NCI-H1105 (cell line): Measurements from ENCODE around the gene PBX3.
A peak's percentile ranks its signal among the peaks of the same experiment; 100 is the strongest.

Experiments used
- DNase-seq: peaks from one replicate; lab custom pipeline; 2025; lab: John Stamatoyannopoulos, UW

The PBX3 gene

DNA sequence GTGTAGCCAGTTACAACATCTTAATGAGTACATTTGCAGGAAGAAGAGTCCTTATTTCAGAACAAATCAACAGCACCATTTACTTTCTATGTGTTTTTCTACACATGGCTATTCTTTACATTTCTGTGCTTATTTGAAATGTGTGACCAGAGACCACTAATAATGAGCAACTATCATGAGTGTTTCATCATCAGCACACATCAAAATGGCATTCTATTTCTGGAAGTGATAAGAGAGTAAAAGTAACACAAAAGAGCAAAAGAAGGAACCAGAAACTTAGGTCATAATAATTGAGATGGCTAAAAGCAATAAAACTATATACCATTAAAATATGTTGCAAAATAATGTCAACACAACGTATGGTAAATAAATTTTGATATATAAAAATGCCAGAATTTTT, 159.7 kb downstream of the PBX3 start:
- no peak for DNase-seq

DNA sequence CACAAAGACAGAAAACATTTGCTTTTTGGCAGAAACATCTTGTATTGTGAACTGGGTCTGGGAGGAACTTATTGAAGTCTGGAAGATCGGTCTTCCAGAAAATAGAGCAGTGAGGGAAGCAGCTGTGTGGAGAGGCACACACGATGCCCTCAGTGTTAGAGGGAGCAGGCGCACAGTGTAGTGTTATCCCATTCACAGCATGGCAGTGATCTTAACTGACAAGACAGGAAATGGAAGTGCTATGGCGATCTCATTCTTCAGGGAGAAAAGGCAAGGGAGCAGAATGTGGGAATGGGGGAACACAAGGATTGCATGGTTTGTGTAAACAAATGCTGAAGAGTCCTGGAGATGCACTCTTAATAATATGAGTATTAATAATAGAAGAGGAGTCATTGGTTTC, 161.0 kb downstream of the PBX3 start:
- DNase-seq: no peak

DNA sequence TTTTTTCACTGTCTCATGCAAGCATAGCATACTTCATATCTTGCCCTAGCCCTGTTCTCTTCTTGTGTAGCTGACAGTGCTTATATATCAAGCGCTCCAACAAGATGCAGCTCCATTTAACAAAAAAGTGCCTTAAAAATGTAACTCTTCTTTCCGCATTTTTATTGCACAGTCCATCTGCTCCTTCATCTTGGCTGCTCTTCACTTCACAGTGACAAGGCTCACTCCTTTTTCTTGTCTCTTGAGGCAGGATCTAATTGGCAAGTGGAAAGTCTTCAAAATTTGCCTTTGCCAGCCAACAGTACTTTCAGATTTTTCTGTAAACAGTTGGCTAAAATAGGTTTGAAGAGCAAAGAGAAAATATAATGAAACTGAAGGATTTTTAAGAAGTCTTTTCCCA, 161.8 kb downstream of the PBX3 start:
- no peak for DNase-seq

DNA sequence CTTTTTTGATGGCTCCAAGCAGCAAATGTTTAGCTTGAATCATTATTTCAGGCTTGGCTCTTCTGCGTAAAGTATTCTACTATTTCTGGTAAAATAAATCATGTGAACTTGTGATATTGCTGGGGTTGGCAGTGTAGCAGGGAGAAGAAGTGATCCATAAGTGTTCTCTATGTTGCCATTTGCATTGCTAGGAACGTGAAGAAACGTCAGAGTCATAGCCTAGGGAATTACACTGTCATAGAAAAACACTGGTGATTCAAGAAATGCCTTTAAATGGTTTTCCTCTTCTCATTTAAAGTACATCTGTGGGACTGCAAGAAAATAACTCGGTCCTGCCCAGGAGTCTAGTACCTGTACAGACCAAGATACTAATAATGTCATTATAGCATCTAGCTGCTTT, 162.3 kb downstream of the PBX3 start:
- DNase-seq: no peak

DNA sequence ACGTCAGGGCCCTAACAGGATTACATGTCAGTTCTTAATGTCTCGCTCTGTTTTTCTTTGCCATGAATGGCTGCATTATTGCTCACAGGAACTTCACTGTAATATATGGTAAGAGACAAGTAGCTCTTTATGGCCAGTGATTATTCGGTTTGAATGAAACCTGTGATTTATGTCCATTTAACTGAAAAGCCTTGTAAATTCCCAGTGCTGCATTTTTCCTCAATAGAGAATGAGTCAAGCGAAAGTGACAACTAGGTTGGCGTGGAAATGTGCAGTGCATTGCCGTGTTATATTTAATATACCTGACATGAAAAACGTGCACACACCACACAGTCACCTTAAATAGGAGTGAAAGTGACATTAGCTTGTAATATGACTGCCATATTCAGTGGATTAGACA, 163.1 kb downstream of the PBX3 start:
- DNase-seq: no peak

DNA sequence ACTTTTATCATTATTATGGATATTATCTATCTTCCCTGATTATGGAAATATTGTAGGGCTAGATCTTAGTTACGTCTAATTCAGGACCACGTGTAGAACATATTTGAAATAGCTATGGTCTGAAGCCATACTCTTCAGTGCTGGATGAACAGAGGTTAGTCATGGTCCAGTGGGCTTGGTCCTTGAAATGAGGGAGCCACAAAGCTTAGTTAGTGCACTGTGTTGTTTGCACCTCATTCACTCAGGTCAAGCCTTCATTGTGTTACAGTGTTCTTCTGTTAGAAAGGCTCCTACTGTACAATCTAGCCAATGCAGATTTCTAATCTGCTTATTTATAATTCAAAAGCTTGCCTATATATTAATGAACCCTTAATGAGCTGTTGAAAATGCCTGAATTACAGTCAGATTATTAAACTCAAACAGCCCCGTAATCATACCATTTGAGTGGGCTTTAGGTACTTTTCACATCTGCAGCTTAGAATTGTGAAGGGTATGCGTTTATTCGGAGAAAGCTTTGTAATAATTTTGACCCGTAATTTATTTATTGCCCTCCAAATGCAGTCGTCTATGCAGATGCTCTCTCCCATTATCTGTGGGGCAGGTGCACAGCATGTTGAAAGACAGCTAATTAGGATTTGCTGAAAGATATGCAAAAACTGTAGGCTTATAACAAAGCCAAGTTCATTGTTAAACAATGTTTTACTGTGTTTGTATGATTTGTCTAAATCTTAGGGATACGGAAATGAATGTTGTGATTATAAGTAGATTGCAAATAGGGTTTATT, 164.9 kb downstream of the PBX3 start:
- peak; percentile 61 for DNase-seq

DNA sequence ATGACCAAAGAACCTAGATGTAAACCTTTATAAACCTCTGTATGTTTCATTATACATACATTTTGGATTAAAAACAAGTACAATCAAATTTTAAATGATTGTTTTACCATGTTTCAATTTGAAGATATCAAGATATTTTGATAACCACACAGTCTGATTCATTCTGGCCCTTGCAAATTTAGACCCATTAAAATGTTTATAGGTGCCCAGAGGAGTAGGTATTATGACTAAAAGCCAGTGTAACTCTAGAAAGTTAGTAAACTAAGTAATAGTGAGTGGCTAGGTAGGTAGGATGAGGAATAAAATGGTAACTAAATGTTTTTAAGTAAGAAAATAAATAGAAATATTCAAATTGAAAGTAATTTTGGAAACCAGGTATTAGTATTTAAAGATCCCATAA, 165.5 kb downstream of the PBX3 start:
- no peak for DNase-seq

DNA sequence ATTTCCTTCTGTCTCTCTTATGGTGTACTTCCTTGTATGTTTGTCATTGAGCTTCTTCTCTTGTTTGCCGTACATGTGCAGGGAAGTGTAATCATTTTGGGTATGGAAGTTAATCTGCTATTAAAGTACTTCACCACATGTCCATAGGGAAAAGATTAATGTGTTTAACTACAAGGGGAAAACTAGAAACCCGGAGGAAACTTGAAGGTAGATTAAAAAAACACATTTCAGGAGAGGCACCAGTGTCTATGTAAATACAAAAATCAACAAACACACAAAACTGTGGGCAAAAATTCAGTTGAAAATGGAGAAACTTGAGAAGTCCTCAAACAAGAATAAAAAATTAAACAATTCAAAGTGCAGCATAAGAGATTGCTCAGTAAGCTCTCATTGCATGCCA, 166.4 kb downstream of the PBX3 start:
- no peak for DNase-seq

DNA sequence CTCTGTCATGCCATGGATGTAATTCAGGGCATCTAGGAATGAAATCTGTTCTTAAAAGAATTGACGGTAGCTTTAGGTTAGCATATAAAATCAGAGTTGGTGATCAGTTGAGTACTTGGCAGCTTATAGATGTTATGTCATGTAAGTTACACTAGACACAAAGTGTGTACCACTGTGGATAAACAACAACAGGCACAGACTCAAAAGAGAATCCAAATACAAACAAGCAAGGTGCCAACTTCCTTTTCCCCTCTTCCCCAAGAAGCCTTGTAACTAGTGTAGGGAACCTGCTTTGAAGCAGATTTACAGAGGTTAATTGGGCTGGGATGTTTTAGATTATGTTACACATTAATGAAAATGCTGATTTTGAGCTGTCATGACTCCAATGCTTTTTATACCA, 167.2 kb downstream of the PBX3 start:
- DNase-seq: no peak

DNA sequence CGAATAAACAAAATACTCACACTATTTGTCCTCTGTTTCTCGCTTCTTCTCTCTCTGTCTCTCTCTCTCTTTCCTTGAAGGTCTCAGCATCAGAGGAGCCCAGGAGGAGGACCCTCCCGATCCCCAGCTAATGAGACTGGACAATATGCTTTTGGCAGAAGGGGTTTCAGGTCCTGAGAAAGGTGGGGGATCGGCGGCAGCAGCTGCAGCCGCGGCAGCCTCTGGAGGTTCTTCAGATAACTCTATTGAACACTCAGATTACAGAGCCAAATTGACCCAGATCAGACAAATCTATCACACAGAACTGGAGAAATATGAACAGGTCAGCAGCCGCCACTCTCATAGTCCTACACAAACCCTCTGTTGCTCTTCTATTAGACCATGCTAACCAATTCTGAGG, 168.4 kb downstream of the PBX3 start:
- DNase-seq: no peak

DNA sequence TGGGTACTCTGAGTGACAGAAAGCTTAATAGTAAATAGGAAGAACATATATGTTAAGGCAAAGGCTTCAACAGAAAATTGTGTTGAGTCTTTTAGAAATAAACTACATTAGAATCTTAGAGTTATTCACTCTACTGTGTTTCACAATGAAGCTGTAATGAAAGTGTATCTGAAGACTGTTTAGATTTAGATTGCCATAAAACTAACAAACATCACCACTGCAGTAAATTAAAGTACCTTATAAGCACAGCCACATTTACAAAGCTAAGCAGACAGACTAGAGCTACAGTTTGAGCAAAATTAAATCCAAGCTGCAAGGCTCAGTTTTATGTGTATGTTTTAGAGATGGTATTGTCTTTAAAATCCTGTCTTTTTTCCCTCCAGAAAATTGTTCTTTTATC, 172.4 kb downstream of the PBX3 start:
- DNase-seq: no peak

DNA sequence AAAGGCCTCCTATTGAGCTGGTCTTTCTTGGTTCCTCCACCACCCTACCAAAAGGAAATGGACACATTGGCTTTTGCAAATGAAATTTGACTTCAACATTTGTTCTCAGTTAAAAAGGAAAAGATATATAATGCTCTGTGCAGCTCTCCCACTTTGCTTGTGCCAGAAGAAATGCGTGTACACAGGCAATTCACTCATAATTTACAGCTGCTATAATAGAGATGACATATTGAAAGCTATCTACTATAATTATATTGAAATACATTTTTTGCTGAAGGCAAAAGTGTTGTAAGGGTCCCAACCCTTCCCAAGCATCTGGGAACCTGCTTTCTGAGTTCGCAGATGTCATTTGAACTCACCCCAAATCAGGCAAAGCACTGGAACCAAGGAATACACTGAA, 173.2 kb downstream of the PBX3 start:
- DNase-seq: no peak

DNA sequence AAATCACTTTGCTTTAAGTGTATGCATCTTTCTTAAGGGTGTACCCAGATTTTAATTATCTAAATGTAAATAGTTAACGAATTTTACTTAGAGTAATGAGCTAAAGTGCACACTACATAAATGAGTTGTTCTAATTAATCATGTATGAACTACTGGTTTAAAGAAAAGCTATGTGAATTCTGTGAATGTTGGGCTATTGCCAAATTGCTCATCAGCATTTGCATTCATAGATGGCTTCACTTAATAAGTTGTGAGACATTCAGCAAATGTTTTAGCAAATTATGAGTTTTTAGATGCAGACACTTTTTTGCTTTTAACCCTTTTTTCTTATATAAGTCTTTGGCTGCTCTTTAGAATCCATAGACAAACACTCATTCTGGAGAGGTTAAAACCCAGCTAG, 175.7 kb downstream of the PBX3 start:
- no peak for DNase-seq

DNA sequence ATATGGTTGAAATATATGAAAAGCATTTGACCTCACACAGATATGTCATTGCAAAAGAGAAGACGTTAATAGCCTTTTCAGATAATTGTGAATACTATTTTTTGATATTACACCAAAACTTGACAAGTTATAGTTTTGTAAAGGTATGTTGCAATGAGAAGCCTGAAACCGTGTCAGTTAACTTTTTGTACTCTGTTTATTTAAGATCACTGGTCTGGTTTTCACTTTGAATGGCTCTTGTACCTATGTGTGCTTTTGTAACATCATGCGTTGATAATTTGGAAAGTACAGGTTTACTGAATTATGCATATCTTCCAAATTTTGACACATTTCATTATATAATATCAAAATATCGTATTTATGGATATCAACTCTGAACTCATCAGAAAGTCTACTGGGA, 177.2 kb downstream of the PBX3 start:
- no peak for DNase-seq

DNA sequence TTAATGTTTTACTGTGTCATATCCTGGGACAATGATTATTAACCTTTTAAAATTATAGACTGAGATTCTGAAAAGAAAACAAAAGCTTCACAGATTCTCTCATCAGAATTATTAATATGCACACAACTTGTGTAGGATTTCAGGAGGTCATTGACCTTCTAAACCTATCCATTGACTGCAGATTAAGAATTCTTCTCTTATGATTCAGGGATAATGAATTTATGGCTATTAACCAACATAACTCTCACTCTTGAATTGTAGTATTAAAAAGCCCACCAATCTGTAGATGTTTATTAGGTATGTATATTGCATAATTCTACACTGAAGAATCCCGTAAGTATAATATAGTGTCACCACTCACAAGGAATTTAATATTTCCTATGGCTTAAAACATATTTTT, 179.8 kb downstream of the PBX3 start:
- DNase-seq: no peak

DNA sequence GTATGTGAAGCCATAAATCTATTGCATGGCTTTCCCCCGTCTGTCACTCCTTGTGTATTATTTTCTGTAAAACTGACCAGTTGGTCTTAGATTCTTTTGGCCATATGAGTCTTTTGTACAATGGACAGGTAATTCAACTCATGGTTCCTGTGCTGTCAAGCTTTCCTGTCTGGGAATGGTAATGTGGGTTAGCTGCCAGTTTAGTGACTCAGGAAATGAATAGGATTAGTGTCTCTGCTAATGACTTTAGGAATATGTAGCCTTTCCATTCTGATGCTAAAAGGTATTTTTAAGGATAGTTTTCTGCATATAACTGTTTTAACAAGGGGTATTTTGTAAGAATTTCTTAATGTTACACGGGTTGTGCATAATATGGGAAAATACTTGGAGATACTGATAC, 182.7 kb downstream of the PBX3 start:
- DNase-seq: no peak

DNA sequence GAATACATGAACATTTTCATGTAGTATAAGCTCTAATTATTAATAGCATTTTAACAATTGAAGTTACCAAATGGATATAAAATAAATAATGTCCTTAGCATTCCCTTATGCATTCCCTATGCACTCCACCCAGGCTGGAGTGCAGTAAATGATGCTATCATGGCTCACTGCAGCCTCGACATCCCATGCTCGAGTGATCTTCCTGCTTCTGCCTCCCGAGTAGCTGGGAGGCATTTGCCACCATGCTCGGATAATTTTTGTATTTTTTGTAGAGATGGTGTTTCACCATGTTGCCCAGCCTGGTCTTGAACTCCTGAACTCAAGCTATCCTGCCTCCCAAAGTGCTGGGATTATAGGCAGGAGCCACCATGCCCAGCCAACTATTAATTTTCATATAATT, 184.0 kb downstream of the PBX3 start:
- DNase-seq: no peak

DNA sequence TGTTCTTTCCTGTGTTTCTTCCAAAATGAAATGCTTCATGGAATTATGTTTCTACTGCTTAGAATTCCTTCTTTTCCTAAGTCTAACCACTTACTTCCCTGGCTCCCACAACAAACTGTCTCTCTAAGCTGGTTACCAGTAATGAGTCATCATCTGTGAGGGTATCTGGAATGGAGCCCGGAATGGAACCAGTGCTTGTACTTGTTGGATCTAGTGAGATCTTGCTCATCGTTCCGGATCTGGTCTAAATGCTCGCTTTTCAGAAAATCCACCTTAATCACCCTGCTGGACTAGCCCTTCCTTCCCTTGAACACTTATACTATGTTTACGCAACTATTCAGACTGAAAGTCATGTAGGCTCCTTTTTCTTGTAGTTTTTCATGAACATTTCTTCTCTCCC, 184.8 kb downstream of the PBX3 start:
- DNase-seq: no peak

DNA sequence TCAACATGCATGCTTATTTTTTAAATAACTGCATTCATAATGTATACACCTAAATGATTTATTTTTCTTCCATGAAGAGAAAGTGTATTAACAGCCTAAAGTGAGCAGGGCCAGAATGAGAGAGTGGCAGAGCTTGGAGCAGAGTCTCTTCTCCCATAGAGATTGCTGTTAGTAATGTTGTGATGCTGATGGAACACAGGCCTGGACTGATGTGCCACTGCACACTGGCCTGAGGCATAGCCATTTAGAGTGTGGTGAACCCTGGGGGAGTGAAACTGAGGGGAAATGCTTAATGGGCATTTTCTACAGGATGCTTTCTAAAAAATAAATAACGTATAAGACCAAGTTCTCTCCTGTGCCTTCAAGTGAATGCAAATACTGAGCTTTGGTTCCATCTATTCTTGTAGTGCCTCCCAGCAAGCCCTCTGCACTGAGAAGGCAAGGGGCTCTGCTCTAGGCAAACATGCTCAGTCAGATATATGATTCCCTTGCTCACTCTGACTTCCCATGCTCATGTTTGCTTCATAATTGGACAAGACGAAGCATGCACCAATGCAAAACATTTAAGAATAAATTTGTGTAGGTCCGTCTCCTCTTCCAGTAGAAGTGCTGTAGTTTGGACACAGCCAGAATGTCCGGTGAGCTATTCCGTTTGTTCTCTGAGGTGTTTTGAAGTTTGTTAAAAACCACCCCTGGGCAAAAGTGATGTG, 185.7 kb downstream of the PBX3 start:
- no peak for DNase-seq

DNA sequence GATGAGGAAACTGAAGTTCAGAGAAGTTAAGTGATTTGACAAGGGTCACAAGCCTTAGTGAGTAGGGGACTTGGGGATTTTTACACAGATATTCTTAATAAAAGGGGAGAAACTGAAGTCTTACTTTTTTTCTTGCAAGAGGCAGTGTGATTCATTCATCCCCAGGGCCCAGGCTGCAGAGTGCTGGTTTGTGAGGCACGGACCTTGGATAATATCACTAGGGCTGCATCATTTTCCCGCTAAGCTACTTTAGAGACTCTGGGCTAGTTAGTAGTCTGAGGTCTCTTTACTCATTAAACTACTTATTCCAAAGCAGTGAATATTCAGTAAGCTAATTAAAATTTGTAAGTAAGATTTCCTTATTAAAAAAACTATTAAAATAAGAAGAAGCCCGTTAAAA, 195.0 kb downstream of the PBX3 start:
- no peak for DNase-seq

DNA sequence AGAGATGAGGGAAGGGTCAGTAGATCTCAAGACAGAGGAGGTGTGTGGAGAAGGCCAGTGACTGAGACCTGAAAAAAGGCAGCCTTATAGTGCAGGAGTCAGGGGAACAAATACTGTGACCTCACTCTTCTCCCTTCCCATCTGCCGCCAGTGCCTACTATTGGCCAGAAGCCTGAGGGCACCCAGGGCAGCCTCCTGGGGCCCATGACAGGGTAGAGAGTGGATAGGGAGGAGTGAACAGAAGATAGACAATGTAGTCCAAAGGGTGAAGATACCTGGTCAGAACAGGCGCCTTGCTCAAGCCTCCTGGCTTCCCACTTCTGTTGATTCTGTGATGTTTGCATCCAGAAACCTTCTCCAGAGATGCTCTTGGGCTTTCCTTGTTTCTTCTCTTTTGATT, 196.7 kb downstream of the PBX3 start:
- DNase-seq: no peak

DNA sequence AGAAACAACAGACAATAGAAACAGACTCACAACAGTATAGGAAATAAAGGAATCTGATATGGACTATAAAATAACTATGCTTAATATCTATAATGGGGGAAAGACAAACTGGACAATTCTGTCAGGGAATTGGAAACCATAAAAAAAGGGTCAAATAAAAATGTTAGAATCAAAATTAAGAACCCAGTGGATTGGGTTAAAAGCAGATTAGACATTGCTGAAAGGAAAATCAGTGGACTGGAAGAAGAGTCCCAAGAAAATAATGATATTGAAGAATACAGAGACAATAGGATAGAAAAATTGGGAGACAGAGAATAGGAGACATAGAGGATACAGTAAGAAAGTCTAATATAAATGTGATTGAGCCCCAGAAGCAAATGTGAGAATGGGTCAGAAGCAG, 199.2 kb downstream of the PBX3 start:
- no peak for DNase-seq

DNA sequence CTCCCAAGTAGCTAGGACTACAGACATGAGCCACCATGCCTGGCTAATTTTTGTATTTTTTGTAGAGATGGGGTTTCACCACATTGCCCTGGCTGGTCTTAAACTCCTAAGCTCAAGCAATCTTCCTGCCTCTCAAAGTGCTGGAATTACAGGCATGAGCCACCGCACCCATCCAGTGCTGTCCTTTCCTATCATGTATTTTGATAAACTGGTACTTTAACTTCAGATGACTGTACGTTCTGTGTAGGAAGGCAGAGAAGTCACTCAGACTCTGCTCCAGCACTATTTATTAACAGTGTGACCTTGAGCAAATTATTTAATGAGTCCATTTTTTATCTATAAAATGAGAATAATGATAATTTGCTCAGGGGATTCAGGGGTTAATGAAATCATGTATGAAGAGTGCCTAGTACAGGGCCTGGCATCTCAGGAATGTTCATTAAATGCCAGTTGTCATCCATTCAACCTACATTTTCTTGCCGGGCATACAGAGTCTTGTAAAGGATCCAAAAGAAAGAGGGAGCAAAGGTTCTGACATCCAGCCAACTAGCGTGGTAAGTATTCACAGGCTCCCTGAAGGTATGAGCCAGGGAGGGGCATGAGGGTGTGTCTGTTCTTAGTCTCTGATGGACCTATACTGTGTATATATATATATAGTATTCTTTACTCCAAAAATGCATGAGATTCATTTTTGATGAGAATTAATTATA, 201.9 kb downstream of the PBX3 start:
- DNase-seq: no peak
